Mammary epithelial cell (primary cell): Measurements from ENCODE around the gene STX5.

ENCODE experiments used
- EZH2 ChIP-seq: IDR thresholded peaks from 2 replicates; pipeline ENCODE4 v1.6.1; 2012; ENCODE audit warnings: low read length, inconsistent platforms, borderline replicate concordance
- TF ChIP-seq, protein P1 (sequence below), 2 donors: IDR thresholded peaks in 1 of 2; conservative IDR thresholded peaks in 1 of 2; 2 replicates each; pipeline ENCODE4 v1.5.1; 2011 to 2012; ENCODE audit warnings: inconsistent platforms in 2 of 2, low read length in 2 of 2, mild to moderate bottlenecking in 2 of 2, control low read depth in 1 of 2, low read depth in 1 of 2; ENCODE audit not compliant: insufficient read depth in 1 of 2; ENCODE audit errors: extremely low read depth in 1 of 2

DNA sequence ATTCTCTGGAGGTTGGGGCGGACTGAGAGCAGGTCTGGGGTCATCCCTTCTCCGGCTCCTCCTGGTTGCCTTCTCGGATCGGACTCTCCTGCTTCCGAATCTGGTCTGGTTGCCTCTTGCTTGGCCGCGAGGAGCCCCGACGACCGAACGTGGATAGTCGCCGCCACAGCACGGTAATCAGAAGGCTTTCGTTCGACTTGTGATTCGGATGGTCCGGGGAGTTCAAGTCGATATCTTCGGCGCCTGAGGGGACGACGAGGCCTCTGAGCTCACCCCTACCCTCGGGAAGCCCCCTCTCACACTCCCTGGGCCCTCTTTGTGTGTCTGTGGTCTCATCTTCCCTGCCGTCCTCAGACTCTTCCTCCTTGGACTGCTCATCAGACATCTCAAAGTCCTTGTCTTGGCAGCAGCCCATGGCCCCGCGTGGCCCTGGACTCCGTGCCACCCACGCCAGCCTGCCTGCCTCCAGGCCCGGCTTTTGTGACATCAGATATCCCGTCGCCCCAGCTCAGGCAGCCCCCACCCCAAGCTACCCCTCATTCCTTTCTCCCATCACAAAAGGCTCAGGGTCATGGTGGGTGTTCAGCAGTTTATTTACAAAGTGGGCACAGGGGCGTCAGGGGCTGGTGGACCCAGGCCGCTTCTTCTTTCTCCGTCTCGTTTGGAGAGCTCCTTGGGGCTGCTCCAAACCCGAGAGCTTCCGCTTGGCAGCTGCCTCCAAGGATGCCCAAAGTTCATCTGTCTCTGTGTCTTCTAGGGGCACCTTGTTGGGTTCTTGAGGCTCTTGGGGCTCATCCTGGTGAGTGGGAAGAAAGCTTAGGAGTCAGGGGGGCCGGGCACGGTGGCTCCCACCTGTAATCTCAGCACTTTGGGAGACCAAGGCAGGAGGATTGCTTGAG is 734 bp upstream of the STX5 start, which contains the start of gene TEX54:
- TF ChIP-seq, protein P1, sequence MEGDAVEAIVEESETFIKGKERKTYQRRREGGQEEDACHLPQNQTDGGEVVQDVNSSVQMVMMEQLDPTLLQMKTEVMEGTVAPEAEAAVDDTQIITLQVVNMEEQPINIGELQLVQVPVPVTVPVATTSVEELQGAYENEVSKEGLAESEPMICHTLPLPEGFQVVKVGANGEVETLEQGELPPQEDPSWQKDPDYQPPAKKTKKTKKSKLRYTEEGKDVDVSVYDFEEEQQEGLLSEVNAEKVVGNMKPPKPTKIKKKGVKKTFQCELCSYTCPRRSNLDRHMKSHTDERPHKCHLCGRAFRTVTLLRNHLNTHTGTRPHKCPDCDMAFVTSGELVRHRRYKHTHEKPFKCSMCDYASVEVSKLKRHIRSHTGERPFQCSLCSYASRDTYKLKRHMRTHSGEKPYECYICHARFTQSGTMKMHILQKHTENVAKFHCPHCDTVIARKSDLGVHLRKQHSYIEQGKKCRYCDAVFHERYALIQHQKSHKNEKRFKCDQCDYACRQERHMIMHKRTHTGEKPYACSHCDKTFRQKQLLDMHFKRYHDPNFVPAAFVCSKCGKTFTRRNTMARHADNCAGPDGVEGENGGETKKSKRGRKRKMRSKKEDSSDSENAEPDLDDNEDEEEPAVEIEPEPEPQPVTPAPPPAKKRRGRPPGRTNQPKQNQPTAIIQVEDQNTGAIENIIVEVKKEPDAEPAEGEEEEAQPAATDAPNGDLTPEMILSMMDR (conservative IDR thresholded peaks at IDR 0.05 in 1 of 2, IDR thresholded peaks at IDR 0.05 in 1 of 2; ENCODE audit: extremely low read depth in 1 of 2, insufficient read depth in 1 of 2, low read depth in 1 of 2, low read length in 2 of 2) = no peak
- no peak for TF ChIP-seq EZH2
